ENCODE results near the gene CSNK1G3. TPM values are rescaled to one million over a fixed set of nuclear protein-coding genes. Genes with fewer than 3 reads are reported as not detected.

CSNK1G3 gene
- total RNA-seq, 2 experiments from 2014 or later = 87.2 to 92.3 TPM

DNA sequence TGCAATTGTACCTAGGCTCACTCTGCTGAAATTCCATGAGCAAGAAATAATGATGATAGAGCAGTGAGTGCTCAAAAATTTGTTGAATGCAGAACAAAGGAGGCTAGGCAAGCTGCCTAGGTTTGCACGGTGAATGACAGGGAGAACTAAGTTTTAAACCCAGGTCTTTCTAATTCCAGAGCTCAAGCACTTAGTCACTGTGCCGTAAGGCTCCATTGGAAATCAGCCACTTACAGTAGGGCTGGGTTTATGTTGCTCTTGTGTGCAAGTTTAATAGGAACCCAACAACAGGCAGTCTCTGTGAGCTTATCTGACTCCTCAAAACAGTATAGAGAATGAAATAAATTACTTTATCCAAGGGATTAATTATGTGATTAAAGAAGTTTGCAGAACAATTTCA, 147.0 kb downstream of the CSNK1G3 start:
- Mint-ChIP-seq H3K4me1 (ENCODE audit: low read depth) (no peaks in the 10 kb centered on the region), H3K27me3 (peaks cover 4% of the 10 kb centered on the region), H3K4me3 (no peak overlapping the region), H3K36me3 (ENCODE audit: low read depth) (no peaks in the 10 kb centered on the region), H3K9me3 (no peaks in the 10 kb centered on the region), H3K27ac (no peak overlapping the region)
- no peaks in the 10 kb centered on the region for H3K27me3 ChIP-seq (ENCODE audit: control insufficient read depth in 1 of 2, insufficient read depth in 2 of 2, low read length in 2 of 2)
- H3K4me3 ChIP-seq (ENCODE audit: low read length) = no peak overlapping the region
- H3K9me3 ChIP-seq (ENCODE audit: control insufficient read depth in 1 of 2, insufficient read depth in 1 of 2, low read length in 2 of 2) = no peaks in the 10 kb centered on the region
- no peak for ATAC-seq (ENCODE audit: poor library complexity)
- no peaks in the 10 kb centered on the region for H3K36me3 ChIP-seq (ENCODE audit: insufficient read depth, low read length)
- TF ChIP-seq, protein P1, sequence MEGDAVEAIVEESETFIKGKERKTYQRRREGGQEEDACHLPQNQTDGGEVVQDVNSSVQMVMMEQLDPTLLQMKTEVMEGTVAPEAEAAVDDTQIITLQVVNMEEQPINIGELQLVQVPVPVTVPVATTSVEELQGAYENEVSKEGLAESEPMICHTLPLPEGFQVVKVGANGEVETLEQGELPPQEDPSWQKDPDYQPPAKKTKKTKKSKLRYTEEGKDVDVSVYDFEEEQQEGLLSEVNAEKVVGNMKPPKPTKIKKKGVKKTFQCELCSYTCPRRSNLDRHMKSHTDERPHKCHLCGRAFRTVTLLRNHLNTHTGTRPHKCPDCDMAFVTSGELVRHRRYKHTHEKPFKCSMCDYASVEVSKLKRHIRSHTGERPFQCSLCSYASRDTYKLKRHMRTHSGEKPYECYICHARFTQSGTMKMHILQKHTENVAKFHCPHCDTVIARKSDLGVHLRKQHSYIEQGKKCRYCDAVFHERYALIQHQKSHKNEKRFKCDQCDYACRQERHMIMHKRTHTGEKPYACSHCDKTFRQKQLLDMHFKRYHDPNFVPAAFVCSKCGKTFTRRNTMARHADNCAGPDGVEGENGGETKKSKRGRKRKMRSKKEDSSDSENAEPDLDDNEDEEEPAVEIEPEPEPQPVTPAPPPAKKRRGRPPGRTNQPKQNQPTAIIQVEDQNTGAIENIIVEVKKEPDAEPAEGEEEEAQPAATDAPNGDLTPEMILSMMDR (IDR thresholded peaks at IDR 0.05) = no peak
- ChIA-PET POLR2A (no interaction called here), CTCF (no interaction called here)
- H3K4me1 ChIP-seq (ENCODE audit: insufficient read depth, low read length) = no peaks in the 10 kb centered on the region
- H3K27ac ChIP-seq (ENCODE audit: low read depth in 1 of 2, low read length in 2 of 2) = no peak overlapping the region
- intact Hi-C loops (cut with DNase I, micrococcal nuclease) = no loop called here
- no peak for DNase-seq

DNA sequence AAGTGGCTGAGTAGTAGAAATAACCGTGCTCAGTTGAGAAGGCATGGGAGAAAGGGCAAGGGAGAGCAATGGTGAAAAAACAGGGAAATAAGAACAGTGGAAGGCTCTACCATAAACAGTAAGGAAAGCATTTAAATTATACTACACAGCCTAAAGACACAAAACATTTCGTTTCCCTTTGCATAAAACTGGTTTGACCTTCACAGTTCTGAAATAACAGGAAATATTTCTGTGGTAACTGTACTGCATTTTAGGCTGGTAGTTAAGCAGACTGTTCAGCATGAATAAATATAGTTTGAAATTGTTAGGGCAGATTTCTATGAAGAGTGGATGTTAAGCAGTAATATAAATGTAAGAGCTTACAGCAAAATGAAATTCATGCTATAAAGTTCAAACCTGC, 147.5 kb downstream of the CSNK1G3 start:
- no peaks in the 10 kb centered on the region for H3K36me3 ChIP-seq (ENCODE audit: insufficient read depth, low read length)
- POLR2A ChIA-PET = no interaction called here
- peaks cover 2% of the 10 kb centered on the region for H3K27me3 Mint-ChIP-seq

DNA sequence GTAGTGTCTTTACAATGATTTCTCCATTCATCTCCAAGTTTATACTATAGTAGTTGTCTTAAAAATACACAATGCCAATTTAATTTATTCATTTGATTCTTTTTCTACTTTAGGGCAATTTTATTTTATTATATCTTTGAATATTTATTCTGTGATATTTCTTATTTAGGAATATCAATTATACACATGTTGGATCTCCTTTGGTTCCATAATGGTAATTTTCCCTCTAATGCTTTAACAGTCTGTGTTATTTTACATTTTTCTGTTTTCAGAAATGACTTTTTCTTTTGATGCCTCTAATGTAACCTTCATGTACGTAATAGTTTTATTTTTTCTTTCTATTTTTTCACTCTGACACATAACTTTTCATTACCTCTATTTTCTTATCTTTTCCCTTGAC, 153.0 kb downstream of the CSNK1G3 start:
- H3K9me3 Mint-ChIP-seq = no peaks in the 10 kb centered on the region
- no peak overlapping the region for H3K27ac ChIP-seq (ENCODE audit: low read depth in 1 of 2, low read length in 2 of 2)
- no peaks in the 10 kb centered on the region for H3K9me3 ChIP-seq (ENCODE audit: control insufficient read depth in 1 of 2, insufficient read depth in 1 of 2, low read length in 2 of 2)
- H3K4me3 ChIP-seq (ENCODE audit: low read length) = no peak overlapping the region
- no peaks in the 10 kb centered on the region for H3K36me3 Mint-ChIP-seq (ENCODE audit: low read depth)
- H3K4me3 Mint-ChIP-seq = no peak overlapping the region
- no peaks in the 10 kb centered on the region for H3K4me1 ChIP-seq (ENCODE audit: insufficient read depth, low read length)
- DNase-seq (no peak), ATAC-seq (ENCODE audit: poor library complexity) (no peak)
- no peak overlapping the region for H3K27ac Mint-ChIP-seq
- ChIA-PET POLR2A (no interaction called here), CTCF (no interaction called here)
- no peaks in the 10 kb centered on the region for H3K36me3 ChIP-seq (ENCODE audit: insufficient read depth, low read length)
- TF ChIP-seq, protein P1 (IDR thresholded peaks at IDR 0.05) = no peak
- no peaks in the 10 kb centered on the region for H3K4me1 Mint-ChIP-seq (ENCODE audit: low read depth)
- peaks cover 6% of the 10 kb centered on the region for H3K27me3 Mint-ChIP-seq
- intact Hi-C loops (cut with DNase I, micrococcal nuclease) = no loop called here
- no peaks in the 10 kb centered on the region for H3K27me3 ChIP-seq (ENCODE audit: control insufficient read depth in 1 of 2, insufficient read depth in 2 of 2, low read length in 2 of 2)

More for the DNA sequence above, 147.5 kb downstream of the CSNK1G3 start:
- H3K4me1 ChIP-seq (ENCODE audit: insufficient read depth, low read length) = no peaks in the 10 kb centered on the region
- Mint-ChIP-seq H3K9me3 (no peaks in the 10 kb centered on the region), H3K27ac (no peak overlapping the region), H3K36me3 (ENCODE audit: low read depth) (no peaks in the 10 kb centered on the region), H3K4me1 (ENCODE audit: low read depth) (no peaks in the 10 kb centered on the region), H3K4me3 (no peak overlapping the region)
- no peak for ATAC-seq (ENCODE audit: poor library complexity)
- H3K9me3 ChIP-seq (ENCODE audit: control insufficient read depth in 1 of 2, insufficient read depth in 1 of 2, low read length in 2 of 2) = no peaks in the 10 kb centered on the region
- no peak overlapping the region for H3K27ac ChIP-seq (ENCODE audit: low read depth in 1 of 2, low read length in 2 of 2)
- TF ChIP-seq, protein P1 (IDR thresholded peaks at IDR 0.05) = no peak
- no peak for DNase-seq
- CTCF ChIA-PET = no interaction called here
- no peak overlapping the region for H3K4me3 ChIP-seq (ENCODE audit: low read length)
- intact Hi-C loops (cut with DNase I, micrococcal nuclease) = no loop called here
- no peaks in the 10 kb centered on the region for H3K27me3 ChIP-seq (ENCODE audit: control insufficient read depth in 1 of 2, insufficient read depth in 2 of 2, low read length in 2 of 2)

All from CD4-positive, alpha-beta T cell (primary cell).